Panc1 (cell line): Measurements from ENCODE around the gene DCP1A.

Source experiments
- CTCF ChIP-seq: fragments of 450-650 bp; IDR thresholded peaks from 2 replicates; pipeline ENCODE4 v1.5.1; 2017; ENCODE audit warnings: mild to moderate bottlenecking
- TCF7L2 ChIP-seq: IDR thresholded peaks from 2 replicates; pipeline ENCODE4 v1.6.1; 2011; ENCODE audit warnings: mild to moderate bottlenecking, low read depth, low read length, inconsistent platforms

- TF ChIP-seq TCF7L2 (no peak), CTCF (no peak)
Measured at GRCh38 chr3:53303957-53304356, 43.4 kb downstream of the DCP1A start.
